OCI-LY3 (cell line): ENCODE measurements around the gene ID2.

Source experiments
- EZH2phosphoT487 ChIP-seq: fragments of 200-600 bp; shearing (Covaris generic); IDR thresholded peaks from 2 replicates; pipeline ENCODE4 v1.6.1; 2018; ENCODE audit warnings: antibody characterized with exemption, mixed run types, low read depth
- TF ChIP-seq, protein P1 (sequence below): fragments of 200-600, 300-600 bp; sonication (generic); IDR thresholded peaks from 2 replicates; pipeline ENCODE4 v1.5.1; 2014; ENCODE audit warnings: antibody characterized with exemption, low read length, low read depth

DNA sequence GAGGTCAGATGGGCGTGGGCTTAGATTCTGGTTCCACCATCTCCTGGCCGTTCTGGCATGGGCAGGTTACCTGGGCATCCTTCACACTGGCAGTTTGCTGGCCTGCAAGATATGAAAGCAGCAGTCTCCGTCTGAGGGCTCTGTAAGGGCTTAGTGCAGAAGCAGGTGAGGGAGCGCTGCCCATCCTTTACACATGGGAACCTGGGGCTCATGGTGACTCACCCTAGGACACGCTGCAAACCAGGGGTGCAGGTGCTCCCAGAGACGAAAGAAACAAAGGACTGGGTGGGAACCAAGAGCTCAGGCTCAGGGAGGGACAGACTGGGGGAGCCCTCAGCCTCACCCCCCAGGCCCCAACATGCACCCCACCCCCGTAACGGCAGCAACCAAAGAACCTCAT lies 10.7 kb upstream of the ID2 start:
- TF ChIP-seq, protein P1, sequence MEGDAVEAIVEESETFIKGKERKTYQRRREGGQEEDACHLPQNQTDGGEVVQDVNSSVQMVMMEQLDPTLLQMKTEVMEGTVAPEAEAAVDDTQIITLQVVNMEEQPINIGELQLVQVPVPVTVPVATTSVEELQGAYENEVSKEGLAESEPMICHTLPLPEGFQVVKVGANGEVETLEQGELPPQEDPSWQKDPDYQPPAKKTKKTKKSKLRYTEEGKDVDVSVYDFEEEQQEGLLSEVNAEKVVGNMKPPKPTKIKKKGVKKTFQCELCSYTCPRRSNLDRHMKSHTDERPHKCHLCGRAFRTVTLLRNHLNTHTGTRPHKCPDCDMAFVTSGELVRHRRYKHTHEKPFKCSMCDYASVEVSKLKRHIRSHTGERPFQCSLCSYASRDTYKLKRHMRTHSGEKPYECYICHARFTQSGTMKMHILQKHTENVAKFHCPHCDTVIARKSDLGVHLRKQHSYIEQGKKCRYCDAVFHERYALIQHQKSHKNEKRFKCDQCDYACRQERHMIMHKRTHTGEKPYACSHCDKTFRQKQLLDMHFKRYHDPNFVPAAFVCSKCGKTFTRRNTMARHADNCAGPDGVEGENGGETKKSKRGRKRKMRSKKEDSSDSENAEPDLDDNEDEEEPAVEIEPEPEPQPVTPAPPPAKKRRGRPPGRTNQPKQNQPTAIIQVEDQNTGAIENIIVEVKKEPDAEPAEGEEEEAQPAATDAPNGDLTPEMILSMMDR, result no peak
- TF ChIP-seq EZH2phosphoT487, result no peak
